GM12892 (cell line): ENCODE measurements around the gene ADAMTSL2.

Experiments
- POLR2A ChIP-seq: IDR thresholded peaks from 2 replicates; pipeline ENCODE4 v1.6.1; 2011; ENCODE audit warnings: low read depth, low read length, control low read depth
- POLR2AphosphoS5 ChIP-seq: IDR thresholded peaks from 2 replicates; pipeline ENCODE4 v1.6.1; 2011; ENCODE audit warnings: low read depth, low read length, control low read depth

DNA sequence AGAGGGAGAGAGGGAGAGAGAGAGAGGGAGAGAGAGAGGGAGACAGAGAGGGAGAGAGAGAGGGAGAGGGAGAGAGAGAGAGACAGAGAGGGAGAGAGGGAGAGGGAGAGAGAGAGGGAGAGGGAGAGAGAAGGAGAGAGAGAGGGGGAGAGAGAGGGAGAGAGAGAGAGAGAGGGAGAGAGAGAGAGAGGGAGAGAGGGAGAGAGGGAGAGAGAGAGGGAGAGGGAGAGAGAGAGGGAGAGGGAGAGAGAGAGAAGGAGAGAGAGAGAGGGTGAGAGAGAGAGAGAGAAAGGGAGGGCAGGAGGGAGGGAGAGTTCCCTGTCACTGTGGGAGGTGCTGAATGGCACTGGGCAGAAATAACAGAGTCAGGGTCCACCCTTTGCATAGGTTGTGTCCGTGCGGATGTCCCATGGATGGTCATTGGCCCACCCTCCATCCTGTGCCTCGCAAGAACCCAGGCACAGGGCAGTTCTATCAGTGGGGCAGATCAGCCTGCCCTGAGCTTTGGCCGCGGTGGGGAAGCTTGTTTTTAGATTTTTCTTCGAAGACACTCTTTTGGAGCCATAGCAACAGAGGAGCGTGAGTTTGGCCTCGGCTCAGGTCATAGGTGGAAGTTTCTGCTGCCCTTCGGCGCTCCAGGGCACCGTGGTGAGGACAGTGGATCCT lies 30.1 kb downstream of the ADAMTSL2 start:
- TF ChIP-seq POLR2AphosphoS5: no peak
- no peak for TF ChIP-seq POLR2A
